Neural progenitor cell (in vitro differentiated cells): ENCODE data around the gene PARD3B. TPM values are rescaled to one million over a fixed set of nuclear protein-coding genes. Genes with fewer than 3 reads are reported as not detected.

ENCODE experiments used
- DNase-seq: peaks from one replicate; pipeline ENCODE4 v3.0.0-alpha.2; 2016; ENCODE audit warnings: low spot score
- H2AFZ ChIP-seq: fragments of 200-600 bp; sonication (generic); replicated peaks from 2 replicates; pipeline ENCODE4 v1.6.1; 2016; ENCODE audit warnings: antibody characterized with exemption
- H3F3A ChIP-seq: fragments of 200-600 bp; sonication (generic); 2 replicates; pipeline ENCODE4 v1.6.1; 2016; ENCODE audit warnings: antibody characterized with exemption, low read depth
- H3K27ac ChIP-seq: fragments of 200-600 bp; sonication (generic); 2 replicates; pipeline ENCODE4 v1.5.1; 2016; ENCODE audit warnings: mild to moderate bottlenecking
- H3K27me3 ChIP-seq: fragments of 200-600 bp; sonication (generic); 2 replicates; pipeline ENCODE4 v1.6.1; 2016; ENCODE audit warnings: mild to moderate bottlenecking, moderate library complexity
- H3K36me3 ChIP-seq: fragments of 200-600 bp; sonication (generic); 2 replicates; pipeline ENCODE4 v1.5.1; 2016
- H3K4me1 ChIP-seq: fragments of 200-600 bp; sonication (generic); 2 replicates; pipeline ENCODE4 v1.6.1; 2016; ENCODE audit warnings: mixed run types
- H3K4me2 ChIP-seq: fragments of 200-600 bp; sonication (generic); 2 replicates; pipeline ENCODE4 v1.6.1; 2016
- H3K4me3 ChIP-seq: fragments of 200-600 bp; sonication (generic); 2 replicates; pipeline ENCODE4 v1.5.1; 2016
- H3K79me2 ChIP-seq: fragments of 200-600 bp; sonication (generic); 2 replicates; pipeline ENCODE4 v1.6.1; 2016; ENCODE audit warnings: low read depth
- H3K9ac ChIP-seq: fragments of 200-600 bp; sonication (generic); 2 replicates; pipeline ENCODE4 v1.6.1; 2016
- H3K9me3 ChIP-seq: fragments of 200-600 bp; sonication (generic); 2 replicates; pipeline ENCODE4 v1.5.1; 2016; ENCODE audit warnings: low read depth
- H4K20me1 ChIP-seq: fragments of 200-600 bp; sonication (generic); 2 replicates; pipeline ENCODE4 v1.6.1; 2016; ENCODE audit warnings: low read depth
- H3K27ac Mint-ChIP-seq: 3 replicates; pipeline ENCODE4 v1.8.0; 2021; ENCODE audit warnings: mixed read lengths
- H3K27me3 Mint-ChIP-seq: 2 replicates; pipeline ENCODE4 v1.8.0; 2022; ENCODE audit warnings: low read depth, mild to moderate bottlenecking, inconsistent platforms, moderate library complexity, mixed read lengths; ENCODE audit not compliant: insufficient read depth
- H3K36me3 Mint-ChIP-seq: 3 replicates; pipeline ENCODE4 v1.8.0; 2021; ENCODE audit warnings: mixed read lengths
- H3K4me1 Mint-ChIP-seq: 3 replicates; pipeline ENCODE4 v1.8.0; 2021; ENCODE audit warnings: mixed read lengths
- H3K4me3 Mint-ChIP-seq: 3 replicates; pipeline ENCODE4 v1.8.0; 2021; ENCODE audit warnings: mild to moderate bottlenecking, moderate library complexity, mixed read lengths
- H3K9me3 Mint-ChIP-seq: 3 replicates; pipeline ENCODE4 v1.8.0; 2020; ENCODE audit warnings: mixed read lengths
- EZH2 ChIP-seq: fragments of 200-600 bp; sonication (generic); IDR thresholded peaks from 2 replicates; pipeline ENCODE4 v1.6.1; 2017; ENCODE audit warnings: antibody characterized with exemption, mild to moderate bottlenecking, moderate library complexity
- EZH2phosphoT487 ChIP-seq: fragments of 200-600 bp; sonication (generic); IDR thresholded peaks from 2 replicates; pipeline ENCODE4 v1.6.1; 2017; ENCODE audit warnings: antibody characterized with exemption
- total RNA-seq: library from RNA; depleted of rRNA; stranded (reverse); fragments of >200 nt; gene quantifications from 2 replicates; pipeline ENCODE4 v1.2.3, GENCODE V29; 2015; ENCODE audit warnings: low replicate concordance
- TF ChIP-seq, protein P1 (sequence below): fragments of 200-600 bp; sonication (generic); IDR thresholded peaks from 2 replicates; pipeline ENCODE4 v1.5.1; 2017; ENCODE audit warnings: antibody characterized with exemption, mild to moderate bottlenecking

PARD3B gene
- total RNA-seq, 1 donor from 2014 or later: 8.4 TPM

DNA sequence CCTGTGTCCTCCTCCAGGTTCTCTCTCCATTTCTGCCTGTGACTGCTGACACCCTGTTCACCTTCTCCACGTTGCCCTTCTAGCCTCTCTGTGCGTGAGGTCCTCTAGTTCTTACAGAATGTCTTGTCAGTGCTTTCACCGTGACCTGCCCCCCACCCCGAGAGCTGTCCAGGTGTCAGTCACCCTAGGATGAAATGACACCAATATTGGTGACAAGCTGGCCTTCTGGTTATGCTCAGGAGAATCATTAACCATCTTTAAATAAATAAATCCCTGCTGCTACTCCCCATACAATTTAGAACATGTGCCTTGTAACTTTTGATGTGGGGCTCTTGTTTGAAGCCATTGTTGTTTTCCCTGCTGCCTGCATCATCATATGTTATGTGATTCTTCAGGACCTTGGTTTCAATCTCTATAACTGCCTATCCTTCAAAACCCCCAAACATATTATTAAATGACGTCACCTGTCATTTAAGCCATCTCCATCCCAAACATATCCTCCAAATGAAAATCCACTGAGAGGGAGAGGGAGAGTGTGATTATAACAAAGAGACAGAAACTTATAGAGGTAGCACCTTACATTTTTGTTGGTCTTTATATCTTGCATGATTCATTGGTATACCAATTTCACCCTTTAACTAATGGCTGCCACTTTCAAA lies 496.3 kb downstream of the PARD3B start:
- Mint-ChIP-seq H3K9me3 (no peaks in the 10 kb centered on the region), H3K27ac (no peak overlapping the region), H3K36me3 (peaks cover 2% of the 10 kb centered on the region), H3K4me3 (no peak overlapping the region), H3K27me3 (no peaks in the 10 kb centered on the region), H3K4me1 (peaks cover 17% of the 10 kb centered on the region)
- peaks cover 10% of the 10 kb centered on the region for H3K4me1 ChIP-seq
- H3K79me2 ChIP-seq: no peaks in the 10 kb centered on the region
- no peaks in the 10 kb centered on the region for H3K27me3 ChIP-seq
- no peaks in the 10 kb centered on the region for H3K36me3 ChIP-seq
- no peak overlapping the region for H3K4me3 ChIP-seq
- H3F3A ChIP-seq: peaks cover 8% of the 10 kb centered on the region
- no peak overlapping the region for H3K27ac ChIP-seq
- no peak overlapping the region for H2AFZ ChIP-seq
- no peak overlapping the region for H3K9ac ChIP-seq
- no peaks in the 10 kb centered on the region for H4K20me1 ChIP-seq
- TF ChIP-seq, protein P1, sequence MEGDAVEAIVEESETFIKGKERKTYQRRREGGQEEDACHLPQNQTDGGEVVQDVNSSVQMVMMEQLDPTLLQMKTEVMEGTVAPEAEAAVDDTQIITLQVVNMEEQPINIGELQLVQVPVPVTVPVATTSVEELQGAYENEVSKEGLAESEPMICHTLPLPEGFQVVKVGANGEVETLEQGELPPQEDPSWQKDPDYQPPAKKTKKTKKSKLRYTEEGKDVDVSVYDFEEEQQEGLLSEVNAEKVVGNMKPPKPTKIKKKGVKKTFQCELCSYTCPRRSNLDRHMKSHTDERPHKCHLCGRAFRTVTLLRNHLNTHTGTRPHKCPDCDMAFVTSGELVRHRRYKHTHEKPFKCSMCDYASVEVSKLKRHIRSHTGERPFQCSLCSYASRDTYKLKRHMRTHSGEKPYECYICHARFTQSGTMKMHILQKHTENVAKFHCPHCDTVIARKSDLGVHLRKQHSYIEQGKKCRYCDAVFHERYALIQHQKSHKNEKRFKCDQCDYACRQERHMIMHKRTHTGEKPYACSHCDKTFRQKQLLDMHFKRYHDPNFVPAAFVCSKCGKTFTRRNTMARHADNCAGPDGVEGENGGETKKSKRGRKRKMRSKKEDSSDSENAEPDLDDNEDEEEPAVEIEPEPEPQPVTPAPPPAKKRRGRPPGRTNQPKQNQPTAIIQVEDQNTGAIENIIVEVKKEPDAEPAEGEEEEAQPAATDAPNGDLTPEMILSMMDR: no peak
- TF ChIP-seq EZH2phosphoT487: no peak
- no peak for TF ChIP-seq EZH2
- H3K4me2 ChIP-seq: no peak overlapping the region
- H3K9me3 ChIP-seq: no peaks in the 10 kb centered on the region
- no peak for DNase-seq

- H3K9me3 Mint-ChIP-seq: no peaks in the 10 kb centered on the region
- H3K4me3 ChIP-seq: no peak overlapping the region
- H3K36me3 ChIP-seq: no peaks in the 10 kb centered on the region
- no peak overlapping the region for H3K4me2 ChIP-seq
- H3K27me3 ChIP-seq: no peaks in the 10 kb centered on the region
- H3K36me3 Mint-ChIP-seq: peaks cover 2% of the 10 kb centered on the region
- H3K9ac ChIP-seq: no peak overlapping the region
- no peak overlapping the region for H2AFZ ChIP-seq
- H3K27me3 Mint-ChIP-seq: no peaks in the 10 kb centered on the region
- TF ChIP-seq, protein P1: no peak
- no peak for TF ChIP-seq EZH2
- TF ChIP-seq EZH2phosphoT487: no peak
- H3K9me3 ChIP-seq: no peaks in the 10 kb centered on the region
- H3K4me1 Mint-ChIP-seq: peaks cover 34% of the 10 kb centered on the region
- no peak overlapping the region for H3K27ac Mint-ChIP-seq
- no peaks in the 10 kb centered on the region for H3K79me2 ChIP-seq
- no peaks in the 10 kb centered on the region for H4K20me1 ChIP-seq
- H3K4me3 Mint-ChIP-seq: no peak overlapping the region
- H3K27ac ChIP-seq: no peak overlapping the region
- peaks cover 25% of the 10 kb centered on the region for H3K4me1 ChIP-seq
- H3F3A ChIP-seq: no peaks in the 10 kb centered on the region
- DNase-seq: no peak
Measured at GRCh38 chr2:205043285-205043684, 498.0 kb downstream of the PARD3B start.

DNA sequence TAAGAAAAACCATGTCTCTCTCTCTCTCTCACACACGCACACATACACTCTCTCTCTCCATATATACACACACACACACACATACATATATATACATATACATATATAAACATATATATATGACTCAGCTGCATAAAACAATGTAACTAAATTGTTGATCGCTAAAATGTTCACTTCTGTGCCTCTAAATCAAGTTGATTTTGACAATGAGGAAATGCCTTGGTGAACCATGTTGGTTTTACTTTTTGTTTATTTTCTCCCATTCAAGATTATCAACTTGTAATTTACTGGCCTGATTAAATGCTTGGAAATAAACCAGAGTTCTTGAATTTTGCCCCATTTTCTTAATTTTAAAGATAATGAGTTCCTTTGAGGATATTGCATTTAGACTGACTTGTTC lies 500.4 kb downstream of the PARD3B start:
- Histone ChIP-seq H3K4me1 (peaks cover 27% of the 10 kb centered on the region), H2AFZ (no peak overlapping the region), H3K9me3 (no peaks in the 10 kb centered on the region), H3F3A (no peaks in the 10 kb centered on the region), H3K27ac (no peak overlapping the region), H3K4me3 (no peak overlapping the region), H3K36me3 (no peaks in the 10 kb centered on the region), H3K27me3 (no peaks in the 10 kb centered on the region), H3K9ac (no peak overlapping the region), H4K20me1 (no peaks in the 10 kb centered on the region), H3K4me2 (no peak overlapping the region), H3K79me2 (no peaks in the 10 kb centered on the region)
- no peak for DNase-seq
- TF ChIP-seq EZH2phosphoT487: no peak
- no peak for TF ChIP-seq EZH2
- TF ChIP-seq, protein P1: no peak
- no peak overlapping the region for H3K4me3 Mint-ChIP-seq
- H3K9me3 Mint-ChIP-seq: peaks cover 3% of the 10 kb centered on the region
- no peaks in the 10 kb centered on the region for H3K27me3 Mint-ChIP-seq
- H3K27ac Mint-ChIP-seq: no peak overlapping the region
- peaks cover 9% of the 10 kb centered on the region for H3K36me3 Mint-ChIP-seq
- peaks cover 37% of the 10 kb centered on the region for H3K4me1 Mint-ChIP-seq
